K562 (cell line): ENCODE data around the gene SNRPD2. TPM values are rescaled to one million over a fixed set of nuclear protein-coding genes. Genes with fewer than 3 reads are reported as not detected.

ENCODE experiments used
- ADNP ChIP-seq: fragments of 200-800 bp; sonication (Bioruptor generic); IDR thresholded peaks from 2 replicates; pipeline ENCODE4 v1.6.1; 2016; ENCODE audit warnings: missing genetic modification characterization, missing compliant biosample characterization
- ERF ChIP-seq: fragments of 450-650 bp; formaldehyde crosslinking; IDR thresholded peaks from 2 replicates; pipeline ENCODE4 v1.4.0; 2020; ENCODE audit warnings: mild to moderate bottlenecking, mixed read lengths
- FOXK1 ChIP-seq: sonication (generic); formaldehyde crosslinking; IDR thresholded peaks from 2 replicates; pipeline ENCODE4 v1.8.0; 2022; ENCODE audit warnings: missing genetic modification reagents, mild to moderate bottlenecking, borderline replicate concordance
- HDAC1 ChIP-seq, 2 experiments: fragments of 450-650 bp; IDR thresholded peaks; 2 replicates each; pipeline ENCODE4 v1.6.1; 2016 to 2017; ENCODE audit warnings: inconsistent platforms in 1 of 2, mild to moderate bottlenecking in 1 of 2, moderate library complexity in 1 of 2
- HSF4 ChIP-seq: fragments of 250-450 bp; sonication (Bioruptor Pico); IDR thresholded peaks from 2 replicates; pipeline ENCODE4 v2.1.2; 2022; ENCODE audit warnings: mild to moderate bottlenecking, moderate library complexity, borderline replicate concordance
- LARP7 ChIP-seq: fragments of 450-650 bp; IDR thresholded peaks from 2 replicates; pipeline ENCODE4 v1.6.1; 2016
- MYBL2 ChIP-seq, 2 experiments: fragments of 450-650 bp in 1 of 2; sonication (generic) in 1 of 2; formaldehyde crosslinking in 1 of 2; IDR thresholded peaks; 2 replicates each; pipeline versions ENCODE4 v1.6.1 to v1.8.1; 2017 to 2022; ENCODE audit warnings: borderline replicate concordance in 1 of 2, inconsistent platforms in 1 of 2, low read depth in 1 of 2, mild to moderate bottlenecking in 1 of 2, missing genetic modification reagents in 1 of 2, moderate library complexity in 1 of 2
- PCBP1 ChIP-seq: fragments of 200-400 bp; formaldehyde crosslinking; IDR thresholded peaks from 2 replicates; pipeline ENCODE4 v1.6.1; 2018; ENCODE audit warnings: mild to moderate bottlenecking, low read depth, low read length; ENCODE audit not compliant: poor library complexity, severe bottlenecking
- UBTF ChIP-seq, 2 experiments: IDR thresholded peaks; 2 replicates each; pipeline ENCODE4 v1.6.1; 2012; ENCODE audit warnings: improper control_type of control experiment in 2 of 2, low read depth in 2 of 2, low read length in 2 of 2, borderline replicate concordance in 1 of 2
- WHSC1 ChIP-seq: IDR thresholded peaks from one replicate; pipeline ENCODE4 v1.6.1; 2012; ENCODE audit warnings: low read length, control low read depth, inconsistent platforms
- ZFP30 ChIP-seq: fragments of 250-450 bp; sonication (Bioruptor Pico); IDR thresholded peaks from 2 replicates; pipeline ENCODE4 v1.8.0; 2022; ENCODE audit warnings: moderate library complexity, mild to moderate bottlenecking, inconsistent platforms, borderline replicate concordance
- ZNF165 ChIP-seq: fragments of 250-450 bp; sonication (Bioruptor Pico); IDR thresholded peaks from 2 replicates; pipeline ENCODE4 v1.4.0; 2020; ENCODE audit warnings: borderline replicate concordance
- ZNF197 ChIP-seq: fragments of 200-800 bp; sonication (Bioruptor generic); IDR thresholded peaks from 2 replicates; pipeline ENCODE4 v1.6.1; 2016; ENCODE audit warnings: low read depth, missing genetic modification characterization, missing compliant biosample characterization
- ZNF384 ChIP-seq: IDR thresholded peaks from 2 replicates; pipeline ENCODE4 v1.6.1; 2012; ENCODE audit warnings: low read depth, low read length, improper control_type of control experiment
- ZNF778 ChIP-seq: fragments of 450-650 bp; formaldehyde crosslinking; IDR thresholded peaks from 2 replicates; pipeline ENCODE4 v1.4.0; 2020; ENCODE audit warnings: mild to moderate bottlenecking, moderate library complexity
- polyA plus RNA-seq, 8 experiments: library from polyadenylated mRNA; depleted of rRNA in 4 of 8; stranded (reverse) in 5 of 8; unstranded in 3 of 8; fragments of >200 nt; fragmentation: Nextera tagmentation in 2 of 8; fragmentation: Illumina TruSeq in 1 of 8; extraction: Ambion mirVana in 2 of 8; extraction: Trizol in 1 of 8; gene quantifications; 2 replicates each; pipeline versions ENCODE4 v1.2.1 to v1.2.3, GENCODE V29; 2011 to 2014; ENCODE audit warnings: inconsistent platforms in 1 of 8, missing spikeins in 1 of 8
- total RNA-seq, 7 experiments: library from RNA; depleted of rRNA in 6 of 7; stranded (reverse); fragments of >200 nt in 6 of 7; fragmentation: Illumina TruSeq in 2 of 7; extraction: Trizol in 2 of 7; gene quantifications; 2 replicates each; pipeline versions ENCODE4 v1.2.1 to v1.2.3, GENCODE V29; 2011 to 2021; ENCODE audit warnings: low replicate concordance in 1 of 7
- TF ChIP-seq, protein P1 (sequence below): fragments of 450-650 bp; conservative IDR thresholded peaks from 2 replicates; pipeline ENCODE4 v1.6.1; 2016; ENCODE audit warnings: missing genetic modification characterization, low read depth, mild to moderate bottlenecking, missing compliant biosample characterization, moderate library complexity
- TF ChIP-seq, protein P2 (sequence below): fragments of 450-650 bp; IDR thresholded peaks from 2 replicates; pipeline ENCODE4 v1.6.1; 2016
- TF ChIP-seq, protein P3 (sequence below), 2 experiments: fragments of 450-650 bp; conservative IDR thresholded peaks; 2 replicates each; pipeline ENCODE4 v1.6.1; 2017; ENCODE audit warnings: mild to moderate bottlenecking in 2 of 2, moderate library complexity in 2 of 2

Gene SNRPD2
- total and polyA plus RNA-seq, 9 of the 15 experiments (the other 6 are each of a cell fraction or from before 2014, with no cell fraction given), result 728 to 4,411 (median 1,029) TPM

- TF ChIP-seq UBTF (IDR thresholded peaks at IDR 0.05; ENCODE audit: borderline replicate concordance in 1 of 2, low read depth in 2 of 2, low read length in 2 of 2), result peak in 1 of 2 experiments; percentile 51; a peak in 1 of 4 replicates
- no peak for TF ChIP-seq ERF (CRISPR knock-in tag)
- TF ChIP-seq LARP7, result no peak
- TF ChIP-seq WHSC1, result no peak
- no peak for TF ChIP-seq ZFP30
- TF ChIP-seq HDAC1 (IDR thresholded peaks at IDR 0.05), result 0 out of 4 replicates have a peak, but pooled peaks of 1 of the 2 experiments have one; percentile 26
- peak; percentile 37 for TF ChIP-seq ZNF384
- TF ChIP-seq, protein P1, sequence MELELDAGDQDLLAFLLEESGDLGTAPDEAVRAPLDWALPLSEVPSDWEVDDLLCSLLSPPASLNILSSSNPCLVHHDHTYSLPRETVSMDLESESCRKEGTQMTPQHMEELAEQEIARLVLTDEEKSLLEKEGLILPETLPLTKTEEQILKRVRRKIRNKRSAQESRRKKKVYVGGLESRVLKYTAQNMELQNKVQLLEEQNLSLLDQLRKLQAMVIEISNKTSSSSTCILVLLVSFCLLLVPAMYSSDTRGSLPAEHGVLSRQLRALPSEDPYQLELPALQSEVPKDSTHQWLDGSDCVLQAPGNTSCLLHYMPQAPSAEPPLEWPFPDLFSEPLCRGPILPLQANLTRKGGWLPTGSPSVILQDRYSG, result no peak
- no peak for TF ChIP-seq ZNF778 (CRISPR knock-in tag)
- TF ChIP-seq ZNF165 (CRISPR knock-in tag), result no peak
- no peak for TF ChIP-seq MYBL2 (IDR thresholded peaks at IDR 0.05; ENCODE audit: low read depth)
- TF ChIP-seq MYBL2 (CRISPR knock-in tag; IDR thresholded peaks at IDR 0.05; ENCODE audit: borderline replicate concordance), result no peak
- TF ChIP-seq, protein P2, sequence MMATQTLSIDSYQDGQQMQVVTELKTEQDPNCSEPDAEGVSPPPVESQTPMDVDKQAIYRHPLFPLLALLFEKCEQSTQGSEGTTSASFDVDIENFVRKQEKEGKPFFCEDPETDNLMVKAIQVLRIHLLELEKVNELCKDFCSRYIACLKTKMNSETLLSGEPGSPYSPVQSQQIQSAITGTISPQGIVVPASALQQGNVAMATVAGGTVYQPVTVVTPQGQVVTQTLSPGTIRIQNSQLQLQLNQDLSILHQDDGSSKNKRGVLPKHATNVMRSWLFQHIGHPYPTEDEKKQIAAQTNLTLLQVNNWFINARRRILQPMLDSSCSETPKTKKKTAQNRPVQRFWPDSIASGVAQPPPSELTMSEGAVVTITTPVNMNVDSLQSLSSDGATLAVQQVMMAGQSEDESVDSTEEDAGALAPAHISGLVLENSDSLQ, result peak; percentile 16; the same call in 1 of the 2 replicates
- TF ChIP-seq PCBP1, result no peak
- no peak for TF ChIP-seq HSF4 (CRISPR knock-in tag)
- no peak for TF ChIP-seq ZNF197 (CRISPR knock-in tag)
- TF ChIP-seq FOXK1 (CRISPR knock-in tag), result no peak
- TF ChIP-seq, protein P3, sequence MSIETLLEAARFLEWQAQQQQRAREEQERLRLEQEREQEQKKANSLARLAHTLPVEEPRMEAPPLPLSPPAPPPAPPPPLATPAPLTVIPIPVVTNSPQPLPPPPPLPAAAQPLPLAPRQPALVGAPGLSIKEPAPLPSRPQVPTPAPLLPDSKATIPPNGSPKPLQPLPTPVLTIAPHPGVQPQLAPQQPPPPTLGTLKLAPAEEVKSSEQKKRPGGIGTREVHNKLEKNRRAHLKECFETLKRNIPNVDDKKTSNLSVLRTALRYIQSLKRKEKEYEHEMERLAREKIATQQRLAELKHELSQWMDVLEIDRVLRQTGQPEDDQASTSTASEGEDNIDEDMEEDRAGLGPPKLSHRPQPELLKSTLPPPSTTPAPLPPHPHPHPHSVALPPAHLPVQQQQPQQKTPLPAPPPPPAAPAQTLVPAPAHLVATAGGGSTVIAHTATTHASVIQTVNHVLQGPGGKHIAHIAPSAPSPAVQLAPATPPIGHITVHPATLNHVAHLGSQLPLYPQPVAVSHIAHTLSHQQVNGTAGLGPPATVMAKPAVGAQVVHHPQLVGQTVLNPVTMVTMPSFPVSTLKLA (conservative IDR thresholded peaks at IDR 0.05), result peak; percentile 40 to 57
- TF ChIP-seq ADNP, result no peak
Observed at GRCh38 chr19:45643024-45643926, 48.5 kb downstream of the SNRPD2 start (continued).
